Prostate gland (tissue), 2 donors: ENCODE data around the gene IL1RAPL1. TPM values are rescaled to one million over a fixed set of nuclear protein-coding genes. Genes with fewer than 3 reads are reported as not detected.

Experiments
- DNase-seq: peaks from one replicate; pipeline ENCODE4 v3.0.0-alpha.2; 2019; ENCODE audit warnings: low spot score
- H3K27ac ChIP-seq, 2 donors: fragments of 200-600 bp; sonication (generic); 2 replicates each; pipeline ENCODE4 v1.5.1; 2017 to 2019
- H3K27me3 ChIP-seq: fragments of 200-600 bp; sonication (generic); replicated peaks from 2 replicates; pipeline ENCODE4 v1.5.1; 2019; ENCODE audit not compliant: insufficient read depth
- H3K36me3 ChIP-seq, 2 donors: fragments of 200-600 bp; sonication (generic); 1 replicate in 1 of 2; 2 replicates in 1 of 2; pipeline versions ENCODE4 v1.5.1 to v1.8.1; 2017 to 2019
- H3K4me1 ChIP-seq: fragments of 200-600 bp; sonication (generic); replicated peaks from 2 replicates; pipeline ENCODE4 v1.5.1; 2019
- H3K4me3 ChIP-seq, 2 donors: fragments of 200-600 bp; sonication (generic); 2 replicates each; pipeline ENCODE4 v1.5.1; 2017 to 2019
- H3K9me3 ChIP-seq: fragments of 200-600 bp; sonication (generic); 2 replicates; pipeline ENCODE4 v1.5.1; 2017
- POLR2A ChIP-seq: fragments of 450-650 bp; IDR thresholded peaks from one replicate; pipeline ENCODE4 v1.6.1; 2016; ENCODE audit warnings: antibody characterized with exemption, mild to moderate bottlenecking
- POLR2AphosphoS5 ChIP-seq: sonication (generic); formaldehyde crosslinking; IDR thresholded peaks from one replicate; pipeline ENCODE4 v1.6.1; 2017; ENCODE audit warnings: antibody characterized with exemption
- WGBS: methylation state at CpG from one replicate; pipeline ENCODE4 v1.1.5; 2018; 5-methylcytosine and 5-hydroxymethylcytosine counted together
- intact Hi-C: fragments of 100-400 bp; cut with DNase I; formaldehyde crosslinking; loops from one replicate; pipeline ENCODE4 v1.14.2; 2022
- total RNA-seq, 2 donors: library from RNA; depleted of rRNA; stranded (reverse); fragments of >200 nt; gene quantifications; one replicate each; pipeline ENCODE4 v1.1.0, GENCODE V29; 2016
- TF ChIP-seq, protein P1 (sequence below), 4 experiments: fragments of 200-600 bp in 2 of 4; fragments of 450-650 bp in 2 of 4; sonication (generic) in 2 of 4; IDR thresholded peaks; 1 replicate in 3 of 4; 2 replicates in 1 of 4; pipeline ENCODE4 v1.5.1; 2016 to 2019; ENCODE audit warnings: antibody characterized with exemption in 4 of 4, mild to moderate bottlenecking in 2 of 4, moderate library complexity in 2 of 4

The IL1RAPL1 gene
- total RNA-seq, 2 donors from 2014 or later = 0.23 TPM

DNA sequence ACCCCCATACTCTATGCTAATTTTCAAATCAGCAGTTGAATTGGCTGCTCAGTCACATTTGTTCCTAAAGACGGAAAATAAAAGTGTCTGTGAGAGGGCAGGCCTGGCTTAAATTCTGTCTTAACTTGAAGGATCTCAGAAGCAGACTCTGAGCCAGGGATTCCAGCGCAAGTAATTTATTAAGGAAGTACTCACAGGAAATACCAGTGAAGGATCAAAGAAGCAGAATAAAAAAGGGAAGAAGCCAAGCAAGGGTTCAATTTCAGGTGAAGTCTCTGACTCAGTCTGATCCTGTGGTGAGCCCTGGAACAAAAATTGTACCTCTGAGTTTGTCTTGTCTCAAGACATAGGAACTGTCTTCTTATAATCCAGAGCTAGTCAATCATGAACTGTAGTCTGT lies 52.2 kb downstream of the IL1RAPL1 start:
- no peak overlapping the region for H3K4me3 ChIP-seq
- DNase-seq = no peak
- H3K36me3 ChIP-seq = no peaks in the 10 kb centered on the region
- H3K27me3 ChIP-seq = no peaks in the 10 kb centered on the region
- H3K9me3 ChIP-seq = no peaks in the 10 kb centered on the region
- WGBS = 15% methylated on average over 2 of the region's 2 CpGs
- TF ChIP-seq POLR2AphosphoS5 (no peak), POLR2A (no peak)
- TF ChIP-seq, protein P1, sequence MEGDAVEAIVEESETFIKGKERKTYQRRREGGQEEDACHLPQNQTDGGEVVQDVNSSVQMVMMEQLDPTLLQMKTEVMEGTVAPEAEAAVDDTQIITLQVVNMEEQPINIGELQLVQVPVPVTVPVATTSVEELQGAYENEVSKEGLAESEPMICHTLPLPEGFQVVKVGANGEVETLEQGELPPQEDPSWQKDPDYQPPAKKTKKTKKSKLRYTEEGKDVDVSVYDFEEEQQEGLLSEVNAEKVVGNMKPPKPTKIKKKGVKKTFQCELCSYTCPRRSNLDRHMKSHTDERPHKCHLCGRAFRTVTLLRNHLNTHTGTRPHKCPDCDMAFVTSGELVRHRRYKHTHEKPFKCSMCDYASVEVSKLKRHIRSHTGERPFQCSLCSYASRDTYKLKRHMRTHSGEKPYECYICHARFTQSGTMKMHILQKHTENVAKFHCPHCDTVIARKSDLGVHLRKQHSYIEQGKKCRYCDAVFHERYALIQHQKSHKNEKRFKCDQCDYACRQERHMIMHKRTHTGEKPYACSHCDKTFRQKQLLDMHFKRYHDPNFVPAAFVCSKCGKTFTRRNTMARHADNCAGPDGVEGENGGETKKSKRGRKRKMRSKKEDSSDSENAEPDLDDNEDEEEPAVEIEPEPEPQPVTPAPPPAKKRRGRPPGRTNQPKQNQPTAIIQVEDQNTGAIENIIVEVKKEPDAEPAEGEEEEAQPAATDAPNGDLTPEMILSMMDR (IDR thresholded peaks at IDR 0.05) = no peak
- H3K4me1 ChIP-seq = no peaks in the 10 kb centered on the region
- intact Hi-C loops = no loop called here
- H3K27ac ChIP-seq = no peak overlapping the region

DNA sequence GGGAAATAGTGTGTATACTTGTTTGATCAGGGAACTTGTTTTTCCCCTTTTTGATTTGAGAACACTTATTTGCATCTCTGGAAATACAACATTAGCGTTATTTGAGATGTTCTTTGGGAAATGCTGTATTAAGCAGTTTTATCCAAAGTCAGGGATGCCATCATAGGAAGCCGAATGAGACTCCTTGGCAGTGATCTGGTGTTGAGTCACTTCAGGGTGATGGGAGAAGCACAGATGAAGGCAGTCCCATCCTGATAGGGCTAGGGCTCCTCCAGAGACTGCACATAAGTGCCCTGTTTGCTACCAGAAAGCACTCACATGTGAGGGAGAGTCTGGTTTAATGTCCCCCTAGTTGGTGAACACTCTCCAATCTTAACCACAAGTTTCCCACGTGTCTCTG lies 62.3 kb downstream of the IL1RAPL1 start:
- intact Hi-C loops = no loop called here
- no peak overlapping the region for H3K4me3 ChIP-seq

DNA sequence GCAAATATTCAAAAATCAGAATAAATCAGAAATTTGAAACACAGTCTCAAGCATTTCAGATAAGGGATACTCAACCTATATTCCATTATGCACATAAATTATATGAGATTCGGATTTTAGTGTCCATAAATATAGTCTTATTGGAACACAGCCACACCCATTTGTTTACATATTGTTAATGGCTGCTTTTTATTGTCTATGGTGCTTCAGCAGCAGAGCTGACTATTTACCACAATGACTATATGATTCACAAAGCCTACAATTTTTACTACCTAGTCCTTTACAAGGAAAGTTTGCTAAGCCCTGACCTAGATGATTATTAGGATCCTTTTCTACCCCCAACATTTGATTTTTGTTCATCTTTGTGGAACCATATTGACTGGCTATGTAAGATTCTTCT lies 63.9 kb downstream of the IL1RAPL1 start:
- H3K4me1 ChIP-seq = no peaks in the 10 kb centered on the region
- no peak overlapping the region for H3K27ac ChIP-seq
- TF ChIP-seq POLR2AphosphoS5 = no peak
- TF ChIP-seq, protein P1 (IDR thresholded peaks at IDR 0.05) = no peak
- H3K36me3 ChIP-seq = no peaks in the 10 kb centered on the region
- no peaks in the 10 kb centered on the region for H3K27me3 ChIP-seq
- H3K4me3 ChIP-seq = no peak overlapping the region
- DNase-seq = no peak
- WGBS = 35% methylated on average over 1 of the region's 1 CpG
- no peaks in the 10 kb centered on the region for H3K9me3 ChIP-seq
- intact Hi-C loops = no loop called here

More for the DNA sequence above, 62.3 kb downstream of the IL1RAPL1 start:
- no peaks in the 10 kb centered on the region for H3K27me3 ChIP-seq
- H3K27ac ChIP-seq = no peak overlapping the region
- H3K9me3 ChIP-seq = no peaks in the 10 kb centered on the region
- no peak for DNase-seq
- 79% methylated on average over 3 of the region's 3 CpGs for WGBS
- TF ChIP-seq POLR2A (no peak), POLR2AphosphoS5 (no peak)
- TF ChIP-seq, protein P1 (IDR thresholded peaks at IDR 0.05) = no peak
- H3K36me3 ChIP-seq = no peaks in the 10 kb centered on the region
- no peaks in the 10 kb centered on the region for H3K4me1 ChIP-seq

DNA sequence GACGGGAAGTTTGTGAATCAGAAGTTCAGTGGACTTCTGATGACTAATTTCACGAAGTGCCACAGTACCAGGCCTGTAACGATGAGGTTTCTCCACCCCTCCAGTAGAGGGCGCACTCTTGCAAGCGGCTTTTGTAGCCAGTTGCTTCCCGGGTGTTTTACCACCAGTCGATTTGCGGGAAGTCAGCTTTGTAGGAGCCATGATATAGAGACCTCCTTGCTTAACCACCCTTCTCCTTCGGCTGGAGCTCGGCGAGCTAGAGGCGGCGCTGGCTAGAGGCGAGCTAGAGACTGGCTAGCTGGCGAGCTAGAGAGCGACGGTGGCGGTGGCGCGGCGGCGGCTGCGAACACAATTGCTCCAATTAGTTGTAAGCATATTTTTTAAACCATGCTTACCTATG lies 72.0 kb downstream of the IL1RAPL1 start:
- H3K27ac ChIP-seq = no peak overlapping the region
- H3K9me3 ChIP-seq = no peaks in the 10 kb centered on the region
- no peaks in the 10 kb centered on the region for H3K27me3 ChIP-seq
- WGBS = 88% methylated on average over 23 of the region's 23 CpGs
- no peaks in the 10 kb centered on the region for H3K36me3 ChIP-seq
- H3K4me3 ChIP-seq = no peak overlapping the region
- intact Hi-C loops = no loop called here
- TF ChIP-seq POLR2A (no peak), POLR2AphosphoS5 (no peak)
- TF ChIP-seq, protein P1 (IDR thresholded peaks at IDR 0.05) = no peak
- H3K4me1 ChIP-seq = no peaks in the 10 kb centered on the region
- DNase-seq = no peak

DNA sequence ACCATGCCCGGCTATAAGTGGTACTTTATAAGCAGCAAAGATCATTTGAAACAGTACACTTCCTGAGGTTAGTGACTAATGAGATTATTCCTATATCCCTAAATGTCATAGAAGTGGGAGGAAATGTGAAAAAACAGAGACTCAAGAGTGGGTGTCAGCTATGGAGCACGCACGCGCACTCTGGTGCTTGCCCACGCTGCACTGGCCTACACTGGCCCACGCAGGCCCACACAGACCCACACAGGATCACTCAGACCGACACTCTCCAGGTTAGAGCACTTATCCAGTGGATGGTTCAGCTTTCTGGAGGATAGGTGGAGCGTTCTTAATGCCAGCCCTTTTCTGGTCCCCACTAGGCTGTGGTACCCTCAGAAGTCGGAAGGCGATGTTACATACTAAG lies 78.5 kb downstream of the IL1RAPL1 start:
- TF ChIP-seq POLR2AphosphoS5 = no peak
- TF ChIP-seq POLR2A = no peak
- TF ChIP-seq, protein P1 (IDR thresholded peaks at IDR 0.05) = no peak
- WGBS = 93% methylated on average over 10 of the region's 10 CpGs

More for the DNA sequence above, 78.5 kb downstream of the IL1RAPL1 start:
- Histone ChIP-seq H3K4me1 (no peaks in the 10 kb centered on the region), H3K36me3 (no peaks in the 10 kb centered on the region), H3K4me3 (no peak overlapping the region), H3K27ac (no peak overlapping the region), H3K27me3 (no peaks in the 10 kb centered on the region), H3K9me3 (no peaks in the 10 kb centered on the region)
- DNase-seq = no peak
- intact Hi-C loops = no loop called here
